Heart left ventricle (tissue), 13 donors: ENCODE measurements around the gene NOL12.

Experiments
- CTCF ChIP-seq, 12 donors: fragments of 200-600 bp; sonication (generic) in 4 of 12; IDR thresholded peaks; one replicate each; pipeline versions ENCODE4 v1.5.0 to v1.8.0; 2018 to 2022; ENCODE audit warnings: antibody characterized with exemption in 12 of 12, mild to moderate bottlenecking in 5 of 12
- POLR2A ChIP-seq, 2 donors: fragments of 450-650 bp; IDR thresholded peaks; one replicate each; pipeline ENCODE4 v1.6.1; 2017; ENCODE audit warnings: antibody characterized with exemption in 2 of 2, mild to moderate bottlenecking in 2 of 2, moderate library complexity in 2 of 2
- donor health status: ischemic (EF 13 %, LVEDD 7.1; RV severe dilation, severe dysfunction).
- donor health status: DM: no; HTN: yes; CAD: no.
- donor health status: DM: no; HTN: no; CAD: no.
- donor health status: ischemic (EF 25% LVEDD 6.9; RV normal size, moderate dysfunction).
- donor health status: ischemic (EF 25% LVEDD 5.7; RV mildly dilated, moderate dysfunction).
- donor health status: ischemic (EF 35%, LVEDD 5.7; RV mildly dilated, moderate dysfunction).
- donor health status: nonischemic (EF 11% LVEDD 7.7; RV severe dilation, severe dysfunction).
- donor health status: DM: yes; HTN: yes; CAD: no.
- donor health status: PGD.
- donor health status: ischemic (EF 29% LVEDD 5.4; RV normal size, mild dysfunction).
- donor health status: nonischemic (EF 23%, LVEDD 6.1; RV moderate dilation, normal function).

DNA sequence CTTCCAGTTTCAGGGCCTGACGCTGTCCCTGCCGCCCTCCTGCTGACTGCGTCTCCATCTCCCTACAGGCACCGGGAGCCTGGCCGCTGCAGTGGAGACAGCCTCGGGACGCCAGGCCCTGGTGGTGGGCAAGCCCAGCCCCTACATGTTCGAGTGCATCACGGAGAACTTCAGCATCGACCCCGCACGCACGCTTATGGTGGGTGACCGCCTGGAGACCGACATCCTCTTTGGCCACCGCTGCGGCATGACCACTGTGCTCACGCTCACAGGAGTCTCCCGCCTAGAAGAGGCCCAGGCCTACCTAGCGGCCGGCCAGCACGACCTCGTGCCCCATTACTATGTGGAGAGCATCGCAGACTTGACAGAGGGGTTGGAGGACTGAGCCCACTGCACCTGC, 20.7 kb upstream of the NOL12 start:
- TF ChIP-seq CTCF (IDR thresholded peaks at IDR 0.05) (no peak), POLR2A (IDR thresholded peaks at IDR 0.05) (no peak)
